SK-N-SH (cell line): ENCODE data around the gene PHLPP1. TPM values are rescaled to one million over a fixed set of nuclear protein-coding genes. Genes with fewer than 3 reads are reported as not detected.

ENCODE experiments used
- CTCF ChIA-PET: fragments of 300-600, 350-600 bp; formaldehyde crosslinking; extraction: SDS; loops from one replicate; lab custom pipeline; 2021; lab: Yijun Ruan, JAX
- POLR2A ChIA-PET: fragments of 350-600 bp; sonication (Branson Sonifier 250); formaldehyde crosslinking; extraction: SDS; loops from one replicate; lab custom pipeline; 2020; ENCODE audit warnings: antibody characterized with exemption, inconsistent platforms; lab: Yijun Ruan, JAX
- DNase-seq: peaks from one replicate; pipeline ENCODE4 v3.0.0; 2012
- H2AFZ ChIP-seq: fragments of 200-600 bp; sonication (generic); 2 replicates; pipeline ENCODE4 v1.8.1; 2016; ENCODE audit warnings: antibody characterized with exemption, mild to moderate bottlenecking, low read depth
- H3F3A ChIP-seq: fragments of 200-600 bp; sonication (generic); replicated peaks from 2 replicates; pipeline ENCODE3; 2016; ENCODE audit warnings: antibody characterized with exemption, mild to moderate bottlenecking; ENCODE audit not compliant: insufficient read depth
- H3K27ac ChIP-seq, 2 experiments: fragments of 200-500 bp in 1 of 2; fragments of 200-600 bp in 1 of 2; sonication (Bioruptor generic) in 1 of 2; sonication (generic), shearing (Covaris generic) in 1 of 2; 2 replicates each; pipeline versions ENCODE4 v1.5.1 to v1.6.1; 2014 to 2016; ENCODE audit warnings: low read depth in 2 of 2, inconsistent platforms in 1 of 2, low read length in 1 of 2, mild to moderate bottlenecking in 1 of 2, mixed read lengths in 1 of 2
- H3K27me3 ChIP-seq: fragments of 200-600 bp; sonication (generic), shearing (Covaris generic); 2 replicates; pipeline ENCODE4 v1.6.1; 2016; ENCODE audit warnings: mixed run types; ENCODE audit not compliant: insufficient read depth
- H3K36me3 ChIP-seq, 2 experiments: fragments of 200-500 bp in 1 of 2; fragments of 200-600 bp in 1 of 2; sonication (Bioruptor generic) in 1 of 2; sonication (generic) in 1 of 2; replicated peaks in 1 of 2; 2 replicates each; pipeline versions ENCODE3 to v1.5.1; 2014 to 2016; ENCODE audit warnings: low read length in 1 of 2, mild to moderate bottlenecking in 1 of 2; ENCODE audit not compliant: insufficient read depth in 2 of 2, control insufficient read depth in 1 of 2
- H3K4me1 ChIP-seq, 2 experiments: fragments of 200-500 bp in 1 of 2; fragments of 200-600 bp in 1 of 2; sonication (Bioruptor generic) in 1 of 2; sonication (generic), shearing (Covaris generic) in 1 of 2; 2 replicates each; pipeline versions ENCODE4 v1.5.1 to v1.6.1; 2014 to 2016; ENCODE audit warnings: low read depth in 1 of 2, low read length in 1 of 2, mixed run types in 1 of 2; ENCODE audit not compliant: insufficient read depth in 2 of 2, control insufficient read depth in 1 of 2
- H3K4me2 ChIP-seq: fragments of 200-600 bp; sonication (generic), shearing (Covaris generic); 2 replicates; pipeline ENCODE4 v1.6.1; 2017; ENCODE audit warnings: mixed run types
- H3K4me3 ChIP-seq, 2 experiments: fragments of 200-500 bp in 1 of 2; fragments of 200-600 bp in 1 of 2; sonication (Bioruptor generic) in 1 of 2; sonication (generic), shearing (Covaris generic) in 1 of 2; 2 replicates each; pipeline versions ENCODE4 v1.5.1 to v1.8.1; 2014 to 2016; ENCODE audit warnings: low read depth in 2 of 2, inconsistent platforms in 1 of 2, low read length in 1 of 2, mild to moderate bottlenecking in 1 of 2, mixed read lengths in 1 of 2, moderate library complexity in 1 of 2
- H3K79me2 ChIP-seq: fragments of 200-600 bp; sonication (generic); 2 replicates; pipeline ENCODE4 v1.8.1; 2017; ENCODE audit warnings: mild to moderate bottlenecking; ENCODE audit not compliant: insufficient read depth
- H3K9ac ChIP-seq: fragments of 200-600 bp; sonication (generic); 2 replicates; pipeline ENCODE4 v1.6.1; 2017; ENCODE audit warnings: mixed run types
- H3K9me2 ChIP-seq: fragments of 200-600 bp; sonication (generic); 2 replicates; pipeline ENCODE4 v1.6.1; 2017; ENCODE audit warnings: mixed run types
- H3K9me3 ChIP-seq: fragments of 200-600 bp; sonication (generic); 2 replicates; pipeline ENCODE4 v1.6.1; 2017; ENCODE audit warnings: mixed run types, mild to moderate bottlenecking, moderate library complexity
- H4K20me1 ChIP-seq: fragments of 200-600 bp; sonication (generic); 2 replicates; pipeline ENCODE4 v1.6.1; 2017; ENCODE audit warnings: mild to moderate bottlenecking, mixed run types; ENCODE audit not compliant: insufficient read depth
- EZH2phosphoT487 ChIP-seq: fragments of 200-600 bp; sonication (generic); IDR thresholded peaks from 2 replicates; pipeline ENCODE4 v1.6.1; 2017; ENCODE audit warnings: low read depth, mixed run types, mild to moderate bottlenecking, antibody characterized with exemption, moderate library complexity, borderline replicate concordance
- FOXJ3 ChIP-seq: sonication (generic); formaldehyde crosslinking; IDR thresholded peaks from 2 replicates; pipeline ENCODE4 v1.5.1; 2020; ENCODE audit warnings: mild to moderate bottlenecking, missing genetic modification reagents
- GATA2 ChIP-seq: sonication (generic); formaldehyde crosslinking; IDR thresholded peaks from 2 replicates; pipeline ENCODE4 v1.5.0; 2020; ENCODE audit warnings: mild to moderate bottlenecking, missing genetic modification reagents
- JUND ChIP-seq: IDR thresholded peaks from 2 replicates; pipeline ENCODE4 v1.4.0; 2012
- MEF2A ChIP-seq: IDR thresholded peaks from 2 replicates; pipeline ENCODE4 v1.4.0; 2012; ENCODE audit warnings: low read depth, borderline replicate concordance
- NFIC ChIP-seq: IDR thresholded peaks from 2 replicates; pipeline ENCODE4 v1.4.0; 2012; ENCODE audit warnings: borderline replicate concordance
- NRF1 ChIP-seq: IDR thresholded peaks from 2 replicates; pipeline ENCODE4 v1.6.1; 2012; ENCODE audit warnings: low read depth, mild to moderate bottlenecking, low read length
- REST ChIP-seq: IDR thresholded peaks from 2 replicates; pipeline ENCODE4 v1.6.1; 2012; ENCODE audit warnings: mild to moderate bottlenecking, low read depth, low read length, moderate library complexity
- RFX5 ChIP-seq: IDR thresholded peaks from 2 replicates; pipeline ENCODE4 v1.6.1; 2012; ENCODE audit warnings: mild to moderate bottlenecking, improper control_type of control experiment, low read length
- SIN3A ChIP-seq: IDR thresholded peaks from 2 replicates; pipeline ENCODE4 v1.6.1; 2012; ENCODE audit warnings: low read depth, mild to moderate bottlenecking, low read length, moderate library complexity, borderline replicate concordance
- SMC3 ChIP-seq: IDR thresholded peaks from 2 replicates; pipeline ENCODE4 v1.6.1; 2012; ENCODE audit warnings: low read depth, low read length, improper control_type of control experiment
- TCF12 ChIP-seq: IDR thresholded peaks from 2 replicates; pipeline ENCODE4 v1.4.0; 2012
- YY1 ChIP-seq: IDR thresholded peaks from 2 replicates; pipeline ENCODE4 v1.4.0; 2012; ENCODE audit warnings: low read depth, mild to moderate bottlenecking
- WGBS: methylation state at CpG from one replicate; pipeline ENCODE4 v1.1.6; 2017; ENCODE audit warnings: low lambda C conversion rate; 5-methylcytosine and 5-hydroxymethylcytosine counted together
- polyA plus RNA-seq, 3 experiments: library from polyadenylated mRNA; depleted of rRNA; stranded (reverse); fragments of >200 nt; gene quantifications; 2 replicates each; pipeline ENCODE4 v1.2.3, GENCODE V29; 2012
- TF ChIP-seq, protein P1 (sequence below): fragments of 150-350 bp; IDR thresholded peaks from 2 replicates; pipeline ENCODE4 v1.6.1; 2017; ENCODE audit warnings: antibody characterized with exemption, low read length, low read depth, borderline replicate concordance
- TF ChIP-seq, protein P2 (sequence below): IDR thresholded peaks from 2 replicates; pipeline ENCODE4; 2012

PHLPP1 gene
- polyA plus RNA-seq, 1 of the 3 experiments (the other 2 are of a cell fraction), result 4.6 TPM

- no peaks in the 10 kb centered on the region for H3K27me3 ChIP-seq
- H3K9me3 ChIP-seq, result no peaks in the 10 kb centered on the region
- CTCF ChIA-PET, result interaction anchor here (1.1 to 2.9 kb wide), 2 partner anchors 247 to 270 kb away, joined by 4 to 13 read pairs; no protein-coding TSS in a partner anchor
- whole genome bisulfite sequencing, result 98% methylated on average over 13 of the region's 13 CpGs
- H3K79me2 ChIP-seq, result no peaks in the 10 kb centered on the region
- H2AFZ ChIP-seq, result no peak overlapping the region
- no peak overlapping the region for H3K4me3 ChIP-seq
- H3K36me3 ChIP-seq, result no peaks in the 10 kb centered on the region
- peaks cover 0 to 3% of the 10 kb centered on the region in 2 experiments; a peak in 2 of 4 replicates for H3K4me1 ChIP-seq
- H3K9ac ChIP-seq, result no peak overlapping the region
- no peaks in the 10 kb centered on the region for H3K9me2 ChIP-seq
- POLR2A ChIA-PET, result no interaction called here
- no peaks in the 10 kb centered on the region for H3F3A ChIP-seq
- no peak overlapping the region for H3K27ac ChIP-seq
- H4K20me1 ChIP-seq, result no peaks in the 10 kb centered on the region
- H3K4me2 ChIP-seq, result no peak overlapping the region
- DNase-seq, result no peak
- TF ChIP-seq NFIC (no peak), SIN3A (no peak), TCF12 (no peak), GATA2 (CRISPR knock-in tag) (no peak), REST (no peak), RFX5 (no peak), MEF2A (no peak), SMC3 (no peak), YY1 (no peak), FOXJ3 (CRISPR knock-in tag) (no peak), JUND (no peak), EZH2phosphoT487 (no peak), NRF1 (no peak)
- TF ChIP-seq, protein P1, sequence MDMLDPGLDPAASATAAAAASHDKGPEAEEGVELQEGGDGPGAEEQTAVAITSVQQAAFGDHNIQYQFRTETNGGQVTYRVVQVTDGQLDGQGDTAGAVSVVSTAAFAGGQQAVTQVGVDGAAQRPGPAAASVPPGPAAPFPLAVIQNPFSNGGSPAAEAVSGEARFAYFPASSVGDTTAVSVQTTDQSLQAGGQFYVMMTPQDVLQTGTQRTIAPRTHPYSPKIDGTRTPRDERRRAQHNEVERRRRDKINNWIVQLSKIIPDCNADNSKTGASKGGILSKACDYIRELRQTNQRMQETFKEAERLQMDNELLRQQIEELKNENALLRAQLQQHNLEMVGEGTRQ, result no peak
- TF ChIP-seq, protein P2, sequence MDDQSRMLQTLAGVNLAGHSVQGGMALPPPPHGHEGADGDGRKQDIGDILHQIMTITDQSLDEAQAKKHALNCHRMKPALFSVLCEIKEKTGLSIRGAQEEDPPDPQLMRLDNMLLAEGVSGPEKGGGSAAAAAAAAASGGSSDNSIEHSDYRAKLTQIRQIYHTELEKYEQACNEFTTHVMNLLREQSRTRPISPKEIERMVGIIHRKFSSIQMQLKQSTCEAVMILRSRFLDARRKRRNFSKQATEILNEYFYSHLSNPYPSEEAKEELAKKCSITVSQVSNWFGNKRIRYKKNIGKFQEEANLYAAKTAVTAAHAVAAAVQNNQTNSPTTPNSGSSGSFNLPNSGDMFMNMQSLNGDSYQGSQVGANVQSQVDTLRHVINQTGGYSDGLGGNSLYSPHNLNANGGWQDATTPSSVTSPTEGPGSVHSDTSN, result no peak
- TF ChIP-seq, all 33 proteins: peak for 0
Measured at GRCh38 chr18:62711781-62712180, 3.6 kb upstream of the PHLPP1 start.
